Measurements from ENCODE around the gene SMO. TPM values are rescaled to one million over a fixed set of nuclear protein-coding genes. Genes with fewer than 3 reads are reported as not detected.

Gene SMO
- total and polyA plus RNA-seq, 2 experiments from 2014 or later, result 25.5 to 46.2 TPM

DNA sequence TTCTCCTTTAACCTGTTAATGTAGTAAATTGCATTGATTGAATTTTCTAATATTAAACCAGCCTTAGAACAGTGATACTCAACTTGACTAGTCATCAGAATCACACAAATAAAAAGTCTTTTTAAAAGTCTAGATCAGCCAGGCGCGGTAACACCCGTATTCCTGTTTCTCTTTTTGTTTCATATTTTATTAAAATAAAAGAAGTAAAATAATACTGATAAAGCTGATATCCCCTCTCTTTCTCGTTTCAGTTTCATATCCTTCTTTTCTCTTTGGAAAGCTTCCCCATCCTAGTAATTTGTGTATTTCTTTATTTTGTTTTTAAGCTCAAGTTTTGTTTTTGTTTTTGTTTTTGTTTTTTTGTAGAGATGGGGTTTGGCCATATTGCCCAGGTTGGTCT lies 9.3 kb downstream of the SMO start:
- WGBS (ENCODE audit: low lambda C conversion rate, missing lambda C conversion rate), result 98% methylated on average over 4 of the region's 4 CpGs
- H4K20me1 ChIP-seq (ENCODE audit: insufficient read depth, poor library complexity, severe bottlenecking), result peaks cover 35% of the 10 kb centered on the region
- H3K9me3 ChIP-seq (ENCODE audit: low read depth), result no peaks in the 10 kb centered on the region
- no peak overlapping the region for H3K4me3 ChIP-seq
- H3K4me2 ChIP-seq, result no peak overlapping the region
- peaks cover 88% of the 10 kb centered on the region for H3K79me2 ChIP-seq
- no peak overlapping the region for H2AFZ ChIP-seq
- no peak for DNase-seq (ENCODE audit: low spot score)
- H3K4me1 ChIP-seq (ENCODE audit: insufficient read depth), result no peaks in the 10 kb centered on the region
- no peaks in the 10 kb centered on the region for H3K27me3 ChIP-seq
- no peak overlapping the region for H3K27ac ChIP-seq
- H3K9me2 ChIP-seq (replicated peaks; ENCODE audit: insufficient read depth), result no peaks in the 10 kb centered on the region
- no peaks in the 10 kb centered on the region for H3K36me3 ChIP-seq (replicated peaks; ENCODE audit: insufficient read depth, low read depth)
- TF ChIP-seq, protein P1, sequence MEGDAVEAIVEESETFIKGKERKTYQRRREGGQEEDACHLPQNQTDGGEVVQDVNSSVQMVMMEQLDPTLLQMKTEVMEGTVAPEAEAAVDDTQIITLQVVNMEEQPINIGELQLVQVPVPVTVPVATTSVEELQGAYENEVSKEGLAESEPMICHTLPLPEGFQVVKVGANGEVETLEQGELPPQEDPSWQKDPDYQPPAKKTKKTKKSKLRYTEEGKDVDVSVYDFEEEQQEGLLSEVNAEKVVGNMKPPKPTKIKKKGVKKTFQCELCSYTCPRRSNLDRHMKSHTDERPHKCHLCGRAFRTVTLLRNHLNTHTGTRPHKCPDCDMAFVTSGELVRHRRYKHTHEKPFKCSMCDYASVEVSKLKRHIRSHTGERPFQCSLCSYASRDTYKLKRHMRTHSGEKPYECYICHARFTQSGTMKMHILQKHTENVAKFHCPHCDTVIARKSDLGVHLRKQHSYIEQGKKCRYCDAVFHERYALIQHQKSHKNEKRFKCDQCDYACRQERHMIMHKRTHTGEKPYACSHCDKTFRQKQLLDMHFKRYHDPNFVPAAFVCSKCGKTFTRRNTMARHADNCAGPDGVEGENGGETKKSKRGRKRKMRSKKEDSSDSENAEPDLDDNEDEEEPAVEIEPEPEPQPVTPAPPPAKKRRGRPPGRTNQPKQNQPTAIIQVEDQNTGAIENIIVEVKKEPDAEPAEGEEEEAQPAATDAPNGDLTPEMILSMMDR (IDR thresholded peaks at IDR 0.05; ENCODE audit: poor library complexity), result no peak
- TF ChIP-seq EZH2phosphoT487 (IDR thresholded peaks at IDR 0.05; ENCODE audit: low read depth, severe bottlenecking, unreplicated experiment), result no peak
- TF ChIP-seq EZH2 (IDR thresholded peaks at IDR 0.05; ENCODE audit: borderline replicate concordance), result no peak

DNA sequence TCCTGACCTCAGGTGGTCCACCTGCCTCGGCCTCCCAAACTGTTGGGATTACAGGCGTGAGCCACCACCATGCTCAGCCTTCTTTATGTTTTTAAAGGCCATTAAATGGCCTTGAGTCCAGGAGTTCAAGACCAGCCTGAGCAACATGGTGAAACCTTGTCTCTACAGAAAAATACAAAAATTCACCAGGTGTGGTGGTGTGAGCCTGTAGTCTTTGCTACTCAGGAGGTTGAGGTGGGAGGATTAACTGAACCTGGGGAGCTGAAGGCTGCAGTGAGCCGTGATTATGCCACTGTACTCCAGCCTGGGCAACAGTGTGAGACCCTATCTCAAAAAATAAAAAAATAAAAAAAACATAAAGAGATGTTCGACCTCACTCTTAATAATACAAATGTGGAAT lies 11.0 kb downstream of the SMO start:
- TF ChIP-seq EZH2phosphoT487 (IDR thresholded peaks at IDR 0.05; ENCODE audit: low read depth, severe bottlenecking, unreplicated experiment) (no peak), EZH2 (IDR thresholded peaks at IDR 0.05; ENCODE audit: borderline replicate concordance) (no peak)
- TF ChIP-seq, protein P1 (IDR thresholded peaks at IDR 0.05; ENCODE audit: poor library complexity), result no peak
- Histone ChIP-seq H3K9me3 (ENCODE audit: low read depth) (no peaks in the 10 kb centered on the region), H2AFZ (no peak overlapping the region), H3K4me3 (no peak overlapping the region), H3K27ac (no peak overlapping the region), H3K4me1 (ENCODE audit: insufficient read depth) (no peaks in the 10 kb centered on the region), H3K9me2 (replicated peaks; ENCODE audit: insufficient read depth) (no peaks in the 10 kb centered on the region), H3K4me2 (no peak overlapping the region), H3K27me3 (no peaks in the 10 kb centered on the region), H4K20me1 (ENCODE audit: insufficient read depth, poor library complexity, severe bottlenecking) (peaks cover 28% of the 10 kb centered on the region), H3K79me2 (peaks cover 83% of the 10 kb centered on the region), H3K36me3 (replicated peaks; ENCODE audit: insufficient read depth, low read depth) (no peaks in the 10 kb centered on the region)
- no peak for DNase-seq (ENCODE audit: low spot score)
- 100% methylated on average over 4 of the region's 4 CpGs for WGBS (ENCODE audit: low lambda C conversion rate, missing lambda C conversion rate)

DNA sequence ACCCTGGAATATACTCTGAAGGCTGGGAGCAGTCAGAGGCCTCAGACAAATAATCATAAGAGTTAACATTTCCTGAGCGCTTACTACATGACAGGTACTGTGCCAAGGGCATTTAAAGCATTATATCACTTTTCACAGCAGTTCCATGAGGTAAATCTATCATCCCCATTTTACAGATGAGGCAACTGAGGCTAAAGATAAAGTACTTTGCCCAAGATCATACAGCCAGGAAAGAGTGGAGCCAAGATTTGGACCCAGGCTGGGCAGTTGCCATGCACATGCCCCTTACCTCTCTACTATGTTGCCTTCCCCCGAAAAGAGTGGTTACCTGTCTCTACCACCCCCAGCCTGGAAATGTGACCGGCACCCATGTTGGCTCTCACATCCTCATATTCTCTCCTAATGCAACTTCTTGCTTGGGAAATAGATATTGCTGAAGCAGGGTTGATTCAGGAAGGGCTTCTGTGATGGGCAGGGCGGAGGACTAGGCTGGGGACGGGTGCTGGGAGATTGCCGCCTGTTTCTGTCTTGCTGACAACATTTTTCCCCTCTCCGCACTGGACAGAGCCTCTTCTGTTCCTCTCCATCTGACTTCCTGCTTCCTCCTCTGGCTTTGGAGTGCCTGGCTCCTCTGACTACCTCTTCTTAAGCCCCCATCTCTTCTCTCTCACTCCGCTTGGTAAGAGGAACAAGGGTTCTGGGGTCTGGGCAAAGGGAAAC lies 13.8 kb downstream of the SMO start:
- WGBS (ENCODE audit: low lambda C conversion rate, missing lambda C conversion rate), result 96% methylated on average over 8 of the region's 8 CpGs
- H3K9me2 ChIP-seq (replicated peaks; ENCODE audit: insufficient read depth), result no peaks in the 10 kb centered on the region
- peaks cover 55% of the 10 kb centered on the region for H3K79me2 ChIP-seq
- H4K20me1 ChIP-seq (ENCODE audit: insufficient read depth, poor library complexity, severe bottlenecking), result peaks cover 28% of the 10 kb centered on the region
- no peaks in the 10 kb centered on the region for H3K27me3 ChIP-seq
- H2AFZ ChIP-seq, result no peak overlapping the region
- DNase-seq (ENCODE audit: low spot score), result no peak
- H3K4me2 ChIP-seq, result no peak overlapping the region
- no peaks in the 10 kb centered on the region for H3K36me3 ChIP-seq (replicated peaks; ENCODE audit: insufficient read depth, low read depth)
- no peak overlapping the region for H3K4me3 ChIP-seq
- no peaks in the 10 kb centered on the region for H3K9me3 ChIP-seq (ENCODE audit: low read depth)
- H3K27ac ChIP-seq, result no peak overlapping the region
- TF ChIP-seq, protein P1 (IDR thresholded peaks at IDR 0.05; ENCODE audit: poor library complexity), result no peak
- no peak for TF ChIP-seq EZH2 (IDR thresholded peaks at IDR 0.05; ENCODE audit: borderline replicate concordance)
- no peak for TF ChIP-seq EZH2phosphoT487 (IDR thresholded peaks at IDR 0.05; ENCODE audit: low read depth, severe bottlenecking, unreplicated experiment)
- H3K4me1 ChIP-seq (ENCODE audit: insufficient read depth), result no peaks in the 10 kb centered on the region

Data from hepatocyte (in vitro differentiated cells).